ENCODE data around the gene ZNF287.

DNA sequence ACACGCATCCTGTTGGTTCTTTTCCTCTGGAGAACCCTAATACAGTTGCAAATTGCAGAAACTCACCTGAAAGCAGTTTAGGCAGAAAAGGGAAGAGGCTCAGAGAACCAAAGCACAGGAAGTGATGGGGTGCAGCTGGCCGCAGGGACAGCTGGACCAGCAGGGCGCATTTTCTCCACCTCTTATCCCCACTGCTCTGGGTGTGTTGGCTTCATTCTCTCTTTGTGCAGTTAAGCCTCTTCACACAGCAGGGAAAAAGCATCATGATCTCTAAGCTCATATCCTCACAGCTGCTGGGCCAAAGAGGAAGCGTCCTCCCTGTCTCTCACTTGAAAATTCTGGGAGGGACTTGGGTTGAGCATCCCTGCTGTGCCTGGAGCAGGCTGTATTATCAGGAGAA lies 57.0 kb downstream of the ZNF287 start:
- no peak for TF ChIP-seq POLR2A (IDR thresholded peaks at IDR 0.05)
- TF ChIP-seq, protein P1, sequence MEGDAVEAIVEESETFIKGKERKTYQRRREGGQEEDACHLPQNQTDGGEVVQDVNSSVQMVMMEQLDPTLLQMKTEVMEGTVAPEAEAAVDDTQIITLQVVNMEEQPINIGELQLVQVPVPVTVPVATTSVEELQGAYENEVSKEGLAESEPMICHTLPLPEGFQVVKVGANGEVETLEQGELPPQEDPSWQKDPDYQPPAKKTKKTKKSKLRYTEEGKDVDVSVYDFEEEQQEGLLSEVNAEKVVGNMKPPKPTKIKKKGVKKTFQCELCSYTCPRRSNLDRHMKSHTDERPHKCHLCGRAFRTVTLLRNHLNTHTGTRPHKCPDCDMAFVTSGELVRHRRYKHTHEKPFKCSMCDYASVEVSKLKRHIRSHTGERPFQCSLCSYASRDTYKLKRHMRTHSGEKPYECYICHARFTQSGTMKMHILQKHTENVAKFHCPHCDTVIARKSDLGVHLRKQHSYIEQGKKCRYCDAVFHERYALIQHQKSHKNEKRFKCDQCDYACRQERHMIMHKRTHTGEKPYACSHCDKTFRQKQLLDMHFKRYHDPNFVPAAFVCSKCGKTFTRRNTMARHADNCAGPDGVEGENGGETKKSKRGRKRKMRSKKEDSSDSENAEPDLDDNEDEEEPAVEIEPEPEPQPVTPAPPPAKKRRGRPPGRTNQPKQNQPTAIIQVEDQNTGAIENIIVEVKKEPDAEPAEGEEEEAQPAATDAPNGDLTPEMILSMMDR (IDR thresholded peaks at IDR 0.05) = no peak

Measured in Peyer's patch (tissue), 4 donors.